GM04504 (cell line): ENCODE data around the gene RASGRP3.
"Not testable (repeated sequence)": the region's sequence is repeated elsewhere in the genome, so short reads cannot be mapped to it uniquely, and the experiment has no call there.

Experiments
- DNase-seq: peaks from one replicate; pipeline ENCODE4 v3.0.0-alpha.2; 2012; ENCODE audit warnings: low read depth

RASGRP3 gene

DNA sequence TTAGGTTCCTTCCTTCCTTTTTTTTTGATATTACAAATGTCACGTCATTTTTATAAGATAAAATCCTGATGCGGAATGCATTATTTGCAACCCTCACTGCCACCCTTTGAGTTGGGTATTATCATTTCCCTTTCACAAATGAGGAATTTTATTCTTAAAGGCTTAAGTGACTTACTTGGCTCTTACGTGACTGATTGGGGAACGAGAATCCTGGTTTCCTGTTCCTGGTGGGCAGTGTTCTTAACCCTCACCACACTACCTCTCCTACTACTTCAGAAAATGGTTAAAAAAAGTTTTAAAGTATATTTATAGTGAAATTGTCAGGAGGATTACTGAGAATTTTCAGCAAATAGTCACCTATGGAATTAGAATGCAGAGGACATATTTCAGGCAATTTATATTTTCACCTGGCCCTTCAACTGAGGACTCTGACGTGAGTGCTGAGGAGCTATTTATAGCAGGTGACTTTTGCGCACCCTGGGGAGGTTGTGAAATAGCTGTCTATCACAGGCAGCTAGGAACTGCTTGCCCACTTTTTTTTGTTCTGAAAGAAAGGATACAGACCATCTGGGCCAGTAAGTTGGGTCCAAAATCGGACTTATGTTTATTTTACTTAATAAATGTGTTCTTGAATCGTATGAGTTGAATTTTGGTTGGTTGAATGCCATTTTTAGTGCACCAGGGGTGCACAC, 18.7 kb upstream of the RASGRP3 start:
- DNase-seq, result no peak

DNA sequence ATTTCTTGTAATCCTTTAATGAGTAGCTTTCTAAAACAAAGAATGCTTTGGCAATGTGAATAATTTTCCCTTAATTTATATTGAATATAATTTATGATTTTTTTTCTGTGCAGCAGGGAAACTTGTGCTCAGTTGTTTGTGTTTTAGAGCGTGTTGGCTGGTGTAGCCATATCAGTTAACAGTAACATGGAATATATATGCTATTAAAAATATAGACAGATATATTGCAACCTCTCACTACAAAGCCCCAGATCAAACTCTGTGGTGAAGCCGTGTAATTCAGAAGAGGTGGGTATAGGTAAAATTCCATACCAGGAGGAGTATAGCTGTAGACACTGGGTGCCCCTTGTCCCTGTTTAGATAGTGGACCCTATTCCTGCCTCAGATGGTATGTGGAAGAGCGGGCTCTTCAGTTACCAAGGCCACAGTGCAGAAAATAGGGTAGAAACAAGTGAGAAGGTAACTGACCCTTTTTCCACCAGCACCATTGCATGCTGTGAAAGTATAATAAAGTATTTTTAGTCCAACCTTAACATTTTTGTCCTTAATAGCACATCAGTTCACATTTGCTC, 18.1 kb upstream of the RASGRP3 start:
- DNase-seq, result no peak

DNA sequence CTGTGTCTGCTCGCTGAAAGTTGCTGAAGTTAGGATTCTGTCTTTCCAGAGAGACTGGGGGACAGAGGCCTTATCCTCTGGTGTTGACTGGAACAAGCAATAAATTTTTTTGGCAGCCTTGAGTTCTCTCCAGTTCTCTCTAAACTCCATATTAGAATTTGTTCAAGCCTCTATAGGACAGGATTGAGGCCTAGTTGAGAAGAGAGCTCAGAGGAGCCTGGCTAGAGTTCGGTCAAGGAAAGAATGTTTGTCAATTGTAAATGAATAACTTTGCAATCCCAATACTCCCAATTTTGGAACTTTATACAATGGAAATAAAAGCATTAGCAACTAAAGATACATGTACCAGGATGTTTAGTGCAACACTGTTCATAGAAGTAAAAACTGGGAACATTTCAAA, 16.7 kb upstream of the RASGRP3 start:
- no peak for DNase-seq

DNA sequence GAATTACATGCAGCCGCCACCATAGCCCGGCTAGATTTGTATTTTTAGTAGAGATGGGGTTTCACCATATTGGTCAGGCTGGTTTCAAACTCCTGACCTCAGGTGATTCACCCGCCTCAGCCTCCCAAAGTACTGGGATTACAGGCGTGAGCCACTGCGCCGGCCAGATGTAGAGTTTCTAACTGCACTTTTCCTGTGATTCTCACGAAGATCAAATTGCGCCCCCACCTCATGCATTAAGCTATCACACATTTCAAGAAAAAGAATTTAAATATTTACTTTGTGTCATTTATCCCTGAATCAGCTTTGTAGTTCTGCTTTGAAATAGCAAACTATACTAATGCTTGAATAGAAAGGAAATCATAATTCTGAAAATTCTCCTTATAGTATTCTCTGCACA, 13.9 kb upstream of the RASGRP3 start:
- not testable (repeated sequence) for DNase-seq

DNA sequence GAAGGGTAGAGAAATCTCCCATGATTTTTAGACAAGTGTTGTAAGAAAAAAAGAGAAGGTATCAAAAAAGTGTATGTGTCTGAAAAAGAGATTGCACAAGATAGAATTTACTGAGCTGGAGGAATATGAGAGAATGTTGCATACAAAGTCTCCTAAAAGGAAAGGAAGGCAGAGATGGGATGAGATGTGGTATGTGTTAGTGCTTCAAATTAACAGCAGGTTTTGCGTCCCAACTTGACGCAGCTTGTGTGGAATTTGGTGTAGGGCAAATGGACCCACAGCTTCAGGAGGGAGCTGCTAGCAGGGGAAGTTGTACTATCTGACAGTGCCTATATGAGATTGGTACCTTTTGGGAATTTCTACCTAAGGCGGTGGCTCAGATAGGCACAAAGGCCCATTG, 9.0 kb upstream of the RASGRP3 start:
- DNase-seq, result no peak

DNA sequence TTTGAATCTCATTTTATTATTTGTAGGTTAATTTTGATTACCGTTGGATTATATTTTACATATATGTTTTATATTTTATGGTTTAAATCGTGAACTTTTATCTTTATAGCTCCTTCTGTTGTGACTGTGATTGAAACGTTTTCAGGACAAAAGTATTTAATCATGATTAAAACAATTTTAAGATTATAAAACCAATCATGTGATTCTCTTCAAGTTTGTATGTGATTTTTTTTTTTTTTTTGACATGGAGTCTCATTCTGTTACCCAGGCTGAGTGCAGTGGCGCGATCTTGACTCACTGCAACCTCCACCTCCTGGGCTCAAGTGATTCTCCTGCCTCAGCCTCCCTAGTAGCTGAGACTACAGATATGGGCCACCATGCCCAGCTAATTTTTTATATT, 7.2 kb upstream of the RASGRP3 start:
- DNase-seq, result no peak

DNA sequence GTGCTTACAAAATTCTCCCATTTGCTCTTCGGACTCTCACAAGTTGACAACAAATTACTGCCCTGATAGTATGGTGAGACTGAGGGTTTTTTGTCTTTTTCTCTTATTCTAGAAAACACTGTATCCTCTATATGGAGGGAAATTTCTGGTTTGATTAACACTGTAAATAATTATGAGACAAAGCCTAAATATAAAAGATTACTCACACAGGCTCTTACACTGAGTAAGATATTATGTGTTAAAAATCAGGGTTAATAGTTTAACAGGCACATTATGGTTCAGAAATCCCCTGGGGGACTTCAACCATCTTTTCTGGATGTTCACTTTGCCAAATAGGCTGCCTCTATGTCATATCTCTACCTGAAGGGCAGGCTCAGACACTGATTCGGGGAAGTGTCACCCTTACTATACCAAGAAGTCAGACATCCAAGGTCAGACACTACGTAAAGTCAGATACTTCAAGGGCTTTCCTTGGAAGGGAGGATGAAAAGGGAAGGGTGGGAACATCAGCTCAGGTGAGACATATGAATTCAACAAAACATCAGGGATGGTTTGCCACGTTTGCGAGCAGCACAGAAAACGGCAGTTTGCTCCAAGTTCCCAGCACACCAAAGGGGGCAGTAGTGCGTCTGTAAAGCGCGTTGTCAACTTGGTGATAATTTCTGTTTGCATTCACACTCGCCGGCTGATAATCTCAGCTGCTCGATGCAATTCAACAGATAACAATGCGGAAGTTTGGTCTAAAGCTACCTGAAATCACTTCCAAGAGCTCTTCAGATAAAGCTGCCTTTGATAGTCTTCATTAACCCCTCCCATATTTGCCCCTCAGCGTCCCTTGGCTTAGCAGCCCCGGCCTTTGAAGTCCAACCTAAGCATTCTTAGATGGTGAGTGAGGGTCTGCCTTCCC, 972 bp upstream of the RASGRP3 start:
- peak; percentile 50 for DNase-seq

DNA sequence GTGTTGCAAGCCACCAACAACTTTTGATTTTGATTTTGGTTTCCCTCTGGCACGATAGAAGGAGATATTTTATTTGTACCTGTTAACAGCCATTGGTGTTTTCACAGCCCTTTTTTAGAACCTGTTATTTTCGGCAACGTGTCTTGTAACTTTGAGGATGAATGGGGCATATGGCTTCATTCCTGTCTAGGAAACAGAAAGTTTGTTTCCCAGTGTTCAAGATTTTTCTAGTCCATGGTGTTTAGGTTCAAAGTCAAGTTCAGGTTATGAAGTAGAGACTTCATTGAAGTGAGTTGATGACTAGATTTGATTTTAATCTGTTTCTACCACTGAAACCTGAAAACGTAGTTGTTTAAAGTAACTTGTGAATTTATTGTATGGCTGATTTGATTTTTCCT, 343 bp downstream of the RASGRP3 start:
- DNase-seq, result no peak

DNA sequence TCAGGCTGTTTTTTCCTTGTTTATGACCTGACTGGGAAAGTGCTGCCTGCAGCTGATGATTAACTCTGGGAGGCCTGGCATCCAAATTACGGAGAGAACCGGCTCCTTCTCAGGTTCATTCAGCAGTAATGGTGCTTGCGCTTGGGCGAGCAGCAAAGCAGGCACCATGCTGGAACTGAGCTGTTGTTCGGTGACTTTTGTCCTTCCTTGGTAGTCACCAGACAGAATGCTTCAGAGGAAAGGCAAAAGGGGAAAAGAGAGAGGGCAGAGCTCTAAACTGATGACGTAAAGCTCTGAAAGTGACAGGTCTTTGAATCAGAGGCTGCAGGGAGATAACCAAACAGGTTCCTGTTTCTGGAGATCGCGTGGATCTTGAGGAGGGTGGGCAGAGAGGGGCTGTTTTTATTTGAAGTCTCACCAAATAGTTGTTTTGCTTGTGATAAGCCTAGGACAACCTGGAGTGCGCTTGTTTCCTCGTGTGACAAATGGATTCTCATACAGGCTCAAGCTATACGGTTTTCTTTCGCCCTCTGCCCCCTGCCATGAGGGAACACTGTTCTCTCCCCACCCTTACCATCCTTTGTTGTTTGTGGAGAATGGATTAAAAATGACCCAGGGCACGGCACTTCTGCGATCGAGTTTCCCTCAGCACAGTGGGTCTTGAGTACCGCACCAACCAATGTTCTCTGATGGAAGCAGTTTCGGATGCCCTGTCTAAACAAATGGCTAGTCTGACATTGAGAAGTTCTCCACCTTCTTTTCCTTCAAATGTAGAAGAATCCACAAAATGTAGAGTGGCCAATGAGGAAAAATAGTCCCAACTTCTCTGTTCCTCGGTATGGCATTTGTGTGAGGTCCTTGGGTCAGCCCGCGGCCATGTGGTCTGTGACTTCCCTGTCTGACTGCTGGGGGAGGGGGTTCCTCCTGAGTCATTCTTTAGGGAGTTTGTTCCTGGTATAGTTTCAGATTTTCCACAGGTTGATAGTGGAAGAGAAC, 1.3 kb downstream of the RASGRP3 start:
- no peak for DNase-seq

DNA sequence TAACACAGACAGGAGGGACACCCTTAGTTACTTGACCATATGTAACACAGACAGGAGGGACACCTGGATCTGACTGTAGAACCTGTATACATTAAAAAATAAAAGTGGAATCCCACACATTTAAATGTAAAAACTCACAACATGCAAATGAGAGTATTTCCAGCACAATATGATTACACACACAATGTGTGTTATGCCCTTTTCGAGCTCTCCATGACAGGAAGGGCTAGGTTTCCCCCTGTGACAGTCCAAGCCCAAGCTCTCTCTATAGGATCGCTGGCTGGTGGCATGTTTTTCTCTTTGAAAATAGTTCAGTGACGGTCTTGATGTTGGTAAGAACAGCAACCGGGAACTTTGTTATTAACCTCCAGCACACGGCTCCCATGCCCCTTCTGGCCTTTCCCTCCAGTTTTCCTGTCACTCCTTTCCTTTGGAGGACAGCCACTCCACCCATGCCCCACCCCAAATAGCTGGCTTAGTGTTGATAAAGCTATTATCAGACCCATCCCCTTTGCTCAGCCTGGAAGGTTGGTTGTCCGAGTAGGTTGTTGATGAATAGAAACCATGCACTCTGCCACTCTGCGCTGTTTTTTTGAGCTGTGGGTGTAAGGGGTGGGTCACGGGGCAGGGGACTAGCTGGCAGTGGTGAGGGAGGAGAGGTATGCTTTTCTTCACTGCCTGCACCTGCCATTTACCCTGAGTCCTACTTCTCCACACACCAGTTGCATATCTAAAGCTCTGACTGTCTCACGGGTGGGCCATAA, 2.7 kb downstream of the RASGRP3 start:
- no peak for DNase-seq

DNA sequence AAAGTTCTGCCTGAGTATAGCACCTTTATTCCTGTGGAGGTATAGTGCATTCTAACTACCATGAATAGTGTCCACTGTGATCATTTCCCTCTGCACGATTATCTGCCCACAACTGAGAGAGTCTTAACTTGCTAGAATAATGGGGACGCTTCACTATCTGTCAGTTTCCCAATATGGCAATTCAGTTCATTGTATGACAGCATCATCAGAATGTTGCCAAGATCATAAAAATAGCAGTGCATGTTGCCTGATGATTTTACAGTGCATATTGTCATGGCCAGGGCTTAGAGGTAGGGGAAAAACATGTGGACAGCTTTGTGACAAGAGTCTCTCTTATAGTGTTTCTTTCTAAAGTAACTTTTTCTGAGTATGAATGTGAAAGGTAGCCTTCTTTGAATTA, 6.1 kb downstream of the RASGRP3 start:
- no peak for DNase-seq

DNA sequence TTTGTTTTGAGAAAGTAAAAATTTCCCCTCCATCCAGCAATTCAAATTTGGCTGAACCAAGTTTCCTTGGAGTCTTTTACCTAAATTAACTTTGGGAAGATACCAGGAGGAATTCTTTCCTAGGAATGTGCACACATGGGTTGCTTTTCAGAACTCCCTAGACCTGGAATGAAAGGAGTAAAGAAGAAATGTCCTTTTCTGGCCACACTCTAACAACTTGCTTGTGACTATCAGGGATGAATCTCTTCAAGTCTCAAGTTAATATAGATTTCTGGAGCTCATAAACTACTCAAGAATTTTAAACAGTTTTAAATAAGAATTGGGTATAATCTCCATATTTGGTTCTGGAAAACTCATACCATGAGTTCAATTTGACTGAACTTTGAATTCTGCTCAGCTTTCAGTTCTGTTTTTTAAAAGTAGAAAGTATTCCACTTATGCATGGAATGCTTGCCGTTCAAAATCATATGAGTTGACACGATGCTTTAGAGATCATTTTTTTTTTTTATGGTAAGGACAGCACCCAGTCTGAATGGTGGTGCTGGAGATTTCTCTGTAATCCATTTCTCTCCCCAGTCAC, 7.7 kb downstream of the RASGRP3 start:
- no peak for DNase-seq

DNA sequence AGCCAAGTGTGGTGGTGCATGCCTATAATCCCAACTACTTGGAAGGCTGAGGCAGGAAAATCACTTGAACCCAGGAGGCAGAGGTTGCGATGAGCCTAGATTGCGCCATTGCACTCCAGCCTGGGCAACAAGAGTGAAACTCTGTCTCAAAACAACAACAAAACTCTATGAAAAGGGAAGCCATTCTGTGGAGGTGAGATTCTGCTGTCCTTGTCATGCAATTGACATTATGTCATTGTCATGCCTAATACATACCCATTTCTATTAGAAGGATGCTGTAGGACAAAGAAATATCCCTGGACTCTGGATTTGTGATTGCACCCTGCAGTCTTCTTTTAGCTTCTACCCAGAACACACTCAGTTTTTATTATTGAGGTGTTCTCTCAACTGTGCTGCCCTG, 8.6 kb downstream of the RASGRP3 start:
- no peak for DNase-seq

DNA sequence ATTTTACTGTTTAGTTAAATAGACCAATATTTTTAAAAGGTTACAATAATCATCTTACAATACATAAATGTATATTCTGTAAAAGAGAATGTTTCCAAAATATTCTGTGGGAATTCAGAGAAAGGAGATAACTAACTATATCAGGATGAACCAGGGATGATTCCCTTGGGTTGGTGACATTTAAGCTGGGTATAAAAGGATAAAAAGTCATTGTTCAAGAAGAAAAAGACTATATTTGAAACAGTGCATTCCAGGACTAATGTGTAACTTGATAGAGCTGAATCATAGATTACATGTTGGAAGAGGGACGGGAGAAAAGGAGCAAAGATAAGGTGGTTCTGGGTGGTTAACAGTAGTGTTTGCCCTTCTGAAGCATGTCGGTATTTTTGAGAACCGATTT, 10.1 kb downstream of the RASGRP3 start:
- no peak for DNase-seq

DNA sequence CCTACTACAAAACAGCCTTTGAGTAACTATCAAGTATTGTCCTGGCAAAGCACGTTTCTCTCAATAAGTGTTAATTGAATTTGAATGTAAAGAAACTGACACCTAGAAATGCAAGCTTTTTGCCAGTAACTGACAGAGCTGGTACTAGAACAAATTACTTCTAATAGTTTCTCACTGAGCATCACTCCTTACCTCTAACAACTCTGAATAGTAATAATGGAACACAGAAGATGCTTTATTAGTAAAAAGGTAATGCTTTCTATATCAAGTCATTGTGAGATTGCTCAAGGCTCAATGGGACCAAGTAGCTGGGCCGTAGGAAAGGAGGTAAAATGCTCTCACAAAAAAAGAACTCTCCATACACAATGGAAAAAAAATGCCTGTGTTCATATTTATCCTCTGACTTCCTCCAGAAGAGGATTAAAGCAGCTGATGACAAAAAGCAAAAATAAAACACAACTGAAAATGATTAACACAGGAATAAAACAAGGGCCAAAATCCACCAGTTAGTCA, 11.8 kb downstream of the RASGRP3 start:
- DNase-seq, result no peak

DNA sequence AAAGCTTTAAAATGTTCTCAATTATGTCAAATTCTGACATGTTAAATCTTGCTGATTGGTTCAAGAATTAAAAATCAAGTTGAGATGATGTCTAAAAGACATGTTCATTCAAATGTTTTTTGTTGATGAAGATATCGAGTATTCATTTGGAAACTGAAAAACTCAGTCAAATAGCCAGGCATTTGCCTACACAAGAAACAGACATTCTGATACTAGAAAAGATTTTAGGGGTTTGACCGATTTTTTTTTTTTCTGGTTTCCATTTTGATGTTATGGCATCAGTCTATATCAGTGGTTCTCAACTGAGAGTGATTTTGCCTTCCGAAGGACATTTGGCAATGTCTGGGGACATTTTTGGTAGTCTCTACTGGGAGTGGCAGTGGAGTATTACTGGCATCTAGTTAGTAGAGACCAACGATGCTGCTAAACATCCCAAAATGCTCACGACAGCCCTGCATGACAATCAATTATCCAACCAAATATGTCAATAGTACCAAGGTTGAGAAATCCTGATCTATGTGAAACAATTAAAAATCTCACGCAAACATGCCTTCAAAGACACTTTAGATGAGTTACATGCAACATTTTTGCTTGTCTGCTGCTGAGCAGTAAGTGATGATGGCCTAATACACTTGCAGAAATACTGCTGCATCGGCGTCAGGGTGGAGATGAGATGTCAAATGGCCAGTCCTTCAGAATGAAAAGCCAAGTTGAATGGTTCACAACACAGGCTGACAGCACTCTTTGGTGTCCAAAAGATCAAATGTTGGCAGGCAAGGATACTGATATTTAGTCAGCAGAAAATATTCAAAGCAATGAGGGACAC, 12.5 kb downstream of the RASGRP3 start:
- no peak for DNase-seq

DNA sequence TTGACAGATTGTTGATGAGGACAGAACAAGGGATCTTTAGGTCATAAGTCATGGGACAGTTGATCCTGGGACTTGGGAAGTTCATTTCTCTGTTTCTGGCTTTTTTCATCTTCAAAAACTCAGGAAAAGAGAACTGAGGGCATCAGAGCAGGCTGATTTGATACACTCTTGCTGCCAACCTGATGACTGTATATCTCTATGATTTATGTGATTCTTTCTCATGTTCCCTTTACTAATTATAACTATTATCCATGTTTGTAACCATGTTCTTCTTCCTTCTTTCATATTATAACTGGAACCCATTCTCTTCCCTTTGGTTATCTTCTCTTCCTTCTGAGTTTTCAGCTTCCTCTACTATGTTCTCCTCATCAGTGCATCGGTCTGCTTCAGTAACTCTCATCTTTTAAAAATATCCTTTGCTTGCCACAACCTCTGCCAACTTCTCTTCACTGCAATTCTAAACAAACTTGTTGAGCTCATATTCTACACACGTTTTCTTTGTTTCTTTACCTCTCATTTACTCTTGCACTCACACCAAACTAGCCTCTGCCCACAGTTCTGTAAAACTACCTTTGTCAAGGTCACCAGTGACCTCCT, 13.5 kb downstream of the RASGRP3 start:
- no peak for DNase-seq

DNA sequence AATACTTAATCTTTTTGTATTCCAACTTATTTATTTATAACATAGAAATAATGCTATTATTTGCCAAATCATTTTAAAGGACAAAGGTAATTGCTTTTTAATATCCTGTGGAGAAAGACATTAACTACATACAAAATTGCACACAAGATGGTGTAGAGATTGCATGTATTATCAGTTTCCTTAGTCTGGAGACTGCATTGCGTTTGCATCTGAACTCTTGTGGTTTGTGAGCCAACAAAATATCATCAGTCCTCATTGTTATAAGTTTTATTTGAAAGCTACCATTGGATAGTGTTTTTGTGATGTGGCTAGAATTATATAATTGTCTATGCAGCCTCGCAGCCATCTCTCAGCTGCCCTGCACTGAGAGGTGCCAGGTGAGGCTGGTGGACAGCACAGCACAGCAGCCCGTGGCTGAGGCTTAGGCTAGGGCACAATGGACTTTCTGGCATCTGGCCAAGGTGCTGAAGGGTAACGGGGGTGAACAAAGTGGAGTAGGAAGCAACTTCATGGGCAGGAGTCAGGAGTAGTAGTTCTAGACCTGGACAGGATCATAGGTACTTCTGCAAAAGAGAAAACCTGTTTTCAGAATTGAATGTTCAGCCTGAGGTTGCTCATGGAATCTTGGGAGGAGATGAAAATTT, 15.1 kb downstream of the RASGRP3 start:
- no peak for DNase-seq
